SKM-1 (cell line): ENCODE measurements around the gene UNCX.
A peak's percentile ranks its signal among the peaks of the same experiment; 100 is the strongest.
"Not testable (repeated sequence)": the region's sequence is repeated elsewhere in the genome, so short reads cannot be mapped to it uniquely, and the experiment has no call there.

ENCODE experiments used
- DNase-seq: peaks from one replicate; lab custom pipeline; 2025; ENCODE audit not compliant: unreplicated experiment; lab: John Stamatoyannopoulos, UW

Gene UNCX

DNA sequence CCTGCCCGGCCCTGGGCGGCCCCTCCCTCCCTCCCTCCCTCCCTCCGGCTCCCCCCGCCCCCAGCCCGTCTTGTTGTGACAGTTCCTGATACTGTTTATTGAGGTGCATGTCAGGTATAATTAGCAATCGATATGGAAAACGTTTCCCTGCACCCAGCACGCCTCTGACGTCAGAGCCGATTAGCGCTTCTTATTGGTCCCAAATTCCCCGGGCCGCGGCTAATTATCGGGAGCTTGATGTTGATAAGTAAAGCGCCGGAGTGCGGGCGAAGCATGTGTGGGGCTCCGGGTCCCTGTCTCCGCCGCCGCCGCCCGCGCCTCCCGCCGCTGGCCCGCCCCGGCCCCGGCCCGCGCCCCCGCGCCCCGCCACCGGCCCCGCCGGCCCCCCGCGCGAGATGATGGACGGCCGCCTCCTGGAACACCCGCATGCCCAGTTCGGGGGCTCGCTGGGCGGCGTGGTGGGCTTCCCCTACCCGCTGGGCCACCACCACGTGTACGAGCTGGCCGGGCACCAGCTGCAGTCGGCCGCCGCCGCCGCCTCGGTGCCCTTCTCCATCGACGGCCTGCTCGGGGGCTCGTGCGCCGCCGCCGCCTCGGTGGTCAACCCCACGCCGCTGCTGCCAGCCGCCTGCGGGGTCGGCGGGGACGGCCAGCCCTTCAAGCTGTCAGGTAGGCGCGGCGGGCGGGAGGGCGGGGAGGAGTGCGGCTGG, at the start of gene UNCX:
UNCX (plus strand) TSS at position 250 of the 710 bp plus-strand sequence; CDS start at position 396, 146 bp downstream.
- no peak for DNase-seq

GRCh38 chr7:1187127-1187526, 45.5 kb upstream of the UNCX start:
- DNase-seq = no peak

DNA sequence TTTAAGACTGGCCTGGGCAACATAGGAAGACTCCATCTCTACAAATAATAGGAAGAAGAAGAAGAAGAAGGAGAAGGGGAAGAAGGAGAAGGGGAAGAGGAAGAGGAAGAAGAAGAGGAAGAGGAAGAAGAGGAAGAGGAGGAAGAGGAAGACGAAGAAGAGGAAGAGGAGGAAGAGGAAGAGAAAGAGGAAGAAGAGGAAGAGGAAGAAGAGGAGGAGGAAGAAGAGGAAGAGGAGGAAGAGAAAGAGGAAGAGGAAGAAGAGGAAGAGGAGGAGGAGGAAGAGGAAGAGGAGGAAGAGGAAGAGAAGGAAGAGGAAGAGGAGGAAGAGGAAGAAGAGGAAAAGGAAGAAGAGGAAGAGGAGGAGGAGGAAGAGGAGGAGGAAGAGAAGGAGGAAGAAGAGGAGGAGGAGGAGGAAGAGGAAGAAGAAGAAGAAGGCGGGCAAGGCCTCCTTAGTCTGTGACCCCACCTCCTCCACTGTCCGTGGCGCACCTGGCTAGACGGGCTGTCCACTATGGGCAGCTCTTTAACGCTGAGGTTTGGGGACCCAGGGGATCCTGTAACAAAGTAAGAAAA, 43.9 kb upstream of the UNCX start:
- DNase-seq = no peak

- no peak for DNase-seq
These were observed 42.5 kb upstream of the UNCX start for GRCh38 chr7:1189986-1190772.

DNA sequence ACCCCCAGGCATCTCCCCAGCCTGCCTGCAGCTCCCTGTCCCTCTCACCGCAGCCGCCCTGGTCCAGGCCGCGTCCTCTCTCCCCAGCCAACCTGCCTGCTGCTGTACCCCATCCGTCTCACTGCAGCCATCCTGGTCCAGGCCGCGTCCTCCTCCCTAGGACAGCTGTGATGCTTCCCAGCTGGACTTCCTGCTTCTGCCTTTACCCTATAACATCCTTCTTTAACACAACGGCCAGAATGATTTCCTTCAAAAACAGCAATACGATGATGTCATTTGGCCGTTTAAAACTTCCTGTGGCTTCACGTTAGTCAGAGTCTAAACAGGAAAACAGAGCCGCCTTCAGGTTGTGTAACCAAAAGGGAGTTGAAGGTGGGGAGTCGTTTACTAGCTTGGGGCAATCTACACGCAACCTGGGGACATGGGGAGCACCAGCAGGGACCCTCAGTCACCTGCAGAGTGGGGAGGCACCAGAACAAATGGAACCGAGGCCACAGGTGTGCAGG, 40.4 kb upstream of the UNCX start:
- DNase-seq = peak; percentile 84

DNA sequence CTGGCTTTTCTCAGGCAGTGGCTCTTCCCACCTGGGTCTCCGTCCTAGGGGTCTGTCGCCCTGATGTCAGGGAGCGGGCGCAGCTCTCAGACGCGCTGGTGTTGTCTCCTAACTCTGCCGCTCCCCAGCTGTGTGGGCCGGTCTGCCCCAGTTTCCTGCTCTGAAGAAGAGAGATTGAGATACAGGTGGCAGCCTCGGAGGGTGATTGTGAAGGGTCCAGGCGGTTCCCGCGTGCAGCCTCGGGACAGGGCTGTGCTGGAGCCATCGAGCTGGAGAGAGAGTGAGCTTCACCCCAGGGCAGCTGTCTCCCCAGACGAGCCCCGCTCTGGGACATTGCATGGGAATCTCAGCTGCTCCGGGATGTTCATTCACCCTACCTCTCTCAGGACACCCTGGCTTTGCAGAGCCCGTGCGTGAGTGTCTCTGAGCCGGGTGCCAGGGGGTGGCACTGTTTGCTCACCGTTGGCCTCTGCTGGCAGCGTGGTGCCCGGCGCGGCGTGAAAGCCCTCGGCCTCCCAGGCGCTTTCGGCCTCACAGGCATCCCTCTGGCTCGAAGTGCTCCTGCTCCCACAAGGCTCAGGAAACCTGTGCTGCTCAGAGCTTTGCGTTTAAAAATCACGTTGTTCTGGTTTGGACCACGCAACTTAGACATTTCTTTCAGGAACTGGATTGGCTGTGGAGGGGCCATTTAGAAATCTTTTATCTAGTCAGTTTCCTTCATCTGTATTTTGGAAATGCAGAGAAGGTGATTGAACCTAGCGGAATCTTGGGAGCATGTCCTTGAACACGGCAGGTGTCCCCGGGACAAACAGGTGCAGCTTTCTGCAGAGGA, 38.9 kb upstream of the UNCX start:
- no peak for DNase-seq

GRCh38 chr7:1196441-1196840, 36.2 kb upstream of the UNCX start:
- DNase-seq = not testable (repeated sequence)

GRCh38 chr7:1196950-1197349, 35.7 kb upstream of the UNCX start:
- DNase-seq = no peak

- no peak for DNase-seq
These were observed 34.6 kb upstream of the UNCX start for GRCh38 chr7:1197997-1198625.

DNA sequence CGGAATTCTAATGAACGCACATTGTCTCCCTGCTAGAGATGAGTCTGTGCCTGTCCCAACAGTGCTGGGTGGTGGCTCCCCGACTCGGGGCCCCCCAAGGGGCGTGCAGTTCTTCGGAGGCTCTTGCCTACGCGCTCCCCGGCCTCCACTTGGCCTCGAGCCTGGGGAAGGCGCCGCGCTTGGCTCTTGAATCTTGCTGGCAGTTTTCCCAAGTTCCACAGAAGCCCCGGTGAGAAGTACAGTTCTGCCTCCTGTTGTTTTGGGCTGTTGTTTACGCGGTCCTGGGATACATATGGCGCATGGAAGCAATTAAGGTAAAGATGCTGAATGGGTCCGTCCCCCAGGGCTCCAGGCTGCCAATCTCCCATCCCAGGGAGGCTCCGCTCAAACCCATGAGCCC, 32.6 kb upstream of the UNCX start:
- no peak for DNase-seq

GRCh38 chr7:1201916-1202315, 30.8 kb upstream of the UNCX start:
- no peak for DNase-seq

- DNase-seq = not testable (repeated sequence)
These were observed 29.8 kb upstream of the UNCX start for GRCh38 chr7:1202914-1203313.

GRCh38 chr7:1204460-1205140, 28.1 kb upstream of the UNCX start:
- no peak for DNase-seq

- not testable (repeated sequence) for DNase-seq
These were observed 26.9 kb upstream of the UNCX start for GRCh38 chr7:1205742-1206141.

GRCh38 chr7:1209097-1209496, 23.6 kb upstream of the UNCX start:
- no peak for DNase-seq

- no peak for DNase-seq
These were observed 22.2 kb upstream of the UNCX start for GRCh38 chr7:1210321-1210978.

DNA sequence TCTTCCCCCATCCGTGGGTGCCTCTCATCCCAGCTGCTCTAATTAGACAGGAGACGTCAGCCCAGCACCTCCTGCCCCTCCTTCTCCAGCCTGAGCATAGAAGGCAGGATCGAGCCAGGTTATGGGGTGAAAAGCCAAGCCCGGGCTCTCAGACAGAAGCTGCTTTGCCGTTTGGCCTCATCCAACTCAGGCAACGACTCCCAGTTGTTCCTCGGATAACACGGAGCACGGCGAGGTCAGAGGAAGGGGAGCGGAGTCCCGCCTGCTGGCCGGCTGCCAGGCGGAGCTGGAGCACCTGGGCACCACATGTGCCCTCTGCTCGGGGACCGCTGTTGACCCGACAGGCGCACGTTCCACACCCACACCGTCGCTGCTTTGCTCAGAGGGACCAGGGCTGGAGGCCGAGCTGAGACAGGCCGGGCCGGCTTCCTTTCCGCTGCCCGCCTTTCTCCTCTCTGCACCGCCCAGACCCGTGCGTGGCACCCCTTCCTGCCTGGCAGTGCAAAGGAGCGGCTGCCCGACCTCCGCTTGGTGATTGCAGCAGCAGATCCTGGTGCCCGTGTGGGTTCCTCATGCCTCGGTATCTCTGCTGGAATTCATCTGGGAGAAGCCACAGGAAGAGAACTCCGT, 21.6 kb upstream of the UNCX start:
- no peak for DNase-seq

- DNase-seq = no peak
These were observed 21.1 kb upstream of the UNCX start for GRCh38 chr7:1211611-1212010.

- DNase-seq = not testable (repeated sequence)
These were observed 20.6 kb upstream of the UNCX start for GRCh38 chr7:1212025-1212424.
